HG02588 (cell line): ENCODE data around the gene DPY19L3.
"Not testable (repeated sequence)": the region's sequence is repeated elsewhere in the genome, so short reads cannot be mapped to it uniquely, and the experiment has no call there.

Source experiments
- ATAC-seq: cut with Tn5 transposase; IDR thresholded peaks from one replicate; pipeline ENCODE4 v1.9.1; 2021; ENCODE audit warnings: mild to moderate bottlenecking, moderate library complexity; ENCODE audit not compliant: unreplicated experiment

DPY19L3 gene

DNA sequence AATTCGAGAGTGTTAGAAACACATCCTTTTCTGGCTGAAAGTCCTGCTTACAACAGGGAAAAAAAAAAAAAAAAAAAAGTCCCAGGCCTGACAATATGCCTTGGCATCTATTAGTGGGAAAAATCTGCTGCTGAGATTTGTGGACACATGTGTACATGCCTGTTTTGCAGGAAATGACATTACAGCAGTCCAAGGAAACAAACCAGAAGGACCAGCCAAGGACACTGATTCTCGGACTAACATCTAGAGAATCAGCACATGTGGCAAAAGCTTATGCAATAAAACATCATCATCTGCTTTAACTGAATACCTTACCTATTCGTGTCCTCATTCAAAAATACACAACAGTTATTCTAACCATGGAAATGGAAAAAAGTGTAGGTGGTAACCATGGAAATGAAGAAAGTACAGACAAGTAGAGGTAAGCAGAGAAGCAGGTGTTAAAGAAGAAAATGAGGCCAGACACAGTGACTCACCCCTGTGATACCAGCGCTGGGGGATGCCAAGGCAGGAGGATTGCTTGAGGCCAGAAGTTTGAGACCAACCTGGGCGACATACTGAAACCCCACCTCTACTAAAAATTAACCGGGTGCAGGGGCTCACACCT lies 9.4 kb upstream of the DPY19L3 start:
- no peak for ATAC-seq

- no peak for ATAC-seq
These were observed 7.9 kb upstream of the DPY19L3 start for GRCh38 chr19:32397671-32398101.

- ATAC-seq, result no peak
These were observed 3.6 kb upstream of the DPY19L3 start for GRCh38 chr19:32401992-32402391.

DNA sequence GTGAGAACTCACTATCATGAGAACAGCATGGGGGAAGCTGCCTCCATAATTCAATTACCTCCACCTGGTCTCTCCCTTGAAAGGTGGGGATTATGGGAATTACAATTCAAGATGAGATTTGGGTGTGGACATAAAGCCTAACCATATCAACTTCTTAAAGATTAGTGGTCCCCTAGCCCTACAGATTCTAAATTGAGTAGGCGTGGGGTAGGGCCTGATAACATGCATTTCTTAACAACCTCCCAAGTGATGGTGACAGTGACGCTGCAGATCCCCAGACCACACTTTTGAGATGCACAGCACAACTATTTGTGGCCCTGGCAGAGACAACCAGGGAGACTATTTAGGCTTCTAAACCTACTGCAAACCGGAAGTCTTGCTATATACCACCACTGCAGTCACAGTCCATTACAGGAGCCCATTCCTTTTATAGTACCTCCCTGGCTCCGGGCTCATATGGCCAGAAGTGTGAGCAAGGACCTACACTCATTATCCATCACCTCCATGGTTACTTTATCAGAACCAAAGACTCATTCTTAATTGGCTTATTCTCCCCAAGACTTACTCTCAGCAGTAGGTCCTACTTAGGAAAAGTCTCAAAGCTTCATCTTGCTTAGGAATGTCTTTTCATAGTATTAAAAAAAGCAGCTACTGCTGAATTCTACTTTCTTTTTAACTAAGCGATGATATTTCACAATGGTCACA lies 2.1 kb upstream of the DPY19L3 start:
- no peak for ATAC-seq

- ATAC-seq, result no peak
These were observed 1.2 kb upstream of the DPY19L3 start for GRCh38 chr19:32404213-32404932.

GRCh38 chr19:32404933-32405430 lies 588 bp upstream of the DPY19L3 start:
- ATAC-seq, result no peak

DNA sequence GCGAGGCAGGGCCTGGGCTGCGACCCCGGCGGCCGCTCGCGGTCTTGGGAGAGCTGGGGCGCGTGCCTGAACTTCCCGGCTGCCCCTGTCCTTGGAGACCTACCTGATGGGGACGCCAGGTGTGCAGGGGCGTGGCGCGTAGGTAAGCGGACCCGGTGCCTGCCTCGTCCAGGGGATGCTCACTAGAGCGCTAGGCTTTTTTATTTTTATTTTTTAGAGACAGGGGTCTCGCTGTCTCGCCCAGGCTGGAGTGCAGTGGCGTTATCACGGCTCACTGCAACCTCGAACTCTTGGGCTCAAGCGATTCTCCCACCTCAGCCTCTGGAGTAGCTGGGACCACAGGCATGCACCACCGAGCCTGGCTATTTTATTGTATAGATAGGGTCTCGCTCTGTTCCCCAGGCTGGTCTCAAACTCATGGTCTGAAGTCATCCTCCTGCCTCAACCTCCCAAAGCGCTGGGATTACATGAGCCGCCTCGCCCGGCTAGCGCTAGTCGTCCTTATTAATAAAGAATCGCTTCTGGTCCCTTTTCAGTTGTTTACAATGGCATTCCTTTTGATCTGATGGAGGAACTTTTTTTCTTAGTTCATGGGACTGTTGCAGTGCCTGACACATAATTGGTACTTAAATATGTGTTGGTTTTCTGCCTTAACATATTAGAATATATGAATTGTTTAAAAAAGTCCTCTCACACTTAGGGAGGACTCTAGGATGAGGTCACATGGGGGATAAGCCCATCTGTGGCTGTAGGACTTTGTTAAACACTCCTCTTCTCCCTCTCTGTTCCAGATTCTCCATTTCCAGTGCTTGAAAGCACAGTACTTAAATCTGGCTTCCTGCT lies 812 bp downstream of the DPY19L3 start:
- ATAC-seq, result no peak

- ATAC-seq, result no peak
These were observed 1.7 kb downstream of the DPY19L3 start for GRCh38 chr19:32407004-32407992.

GRCh38 chr19:32415246-32415645 lies 9.7 kb downstream of the DPY19L3 start:
- ATAC-seq, result no peak

DNA sequence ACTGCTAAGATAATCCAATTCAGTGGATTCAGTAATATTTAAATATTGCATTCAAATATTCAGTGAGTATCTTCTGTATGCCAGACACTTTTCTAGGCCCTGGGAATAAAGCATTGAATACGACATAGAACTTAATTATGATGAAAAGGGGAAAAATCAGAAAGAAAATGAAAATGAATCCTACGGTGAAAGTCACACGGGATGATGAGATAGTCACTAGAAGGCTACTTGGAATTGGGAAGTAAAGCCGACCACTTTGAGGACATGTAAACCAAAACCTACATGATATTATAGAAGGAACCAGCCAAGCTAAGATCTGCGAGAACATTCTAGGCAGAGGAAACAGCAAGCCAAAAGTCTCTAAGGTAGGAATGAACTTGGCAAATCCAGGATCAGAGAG lies 10.1 kb downstream of the DPY19L3 start:
- no peak for ATAC-seq

GRCh38 chr19:32416749-32417456 lies 11.3 kb downstream of the DPY19L3 start:
- no peak for ATAC-seq

GRCh38 chr19:32418155-32418554 lies 12.6 kb downstream of the DPY19L3 start:
- ATAC-seq, result no peak

- no peak for ATAC-seq
These were observed 16.2 kb downstream of the DPY19L3 start for GRCh38 chr19:32421589-32422361.

DNA sequence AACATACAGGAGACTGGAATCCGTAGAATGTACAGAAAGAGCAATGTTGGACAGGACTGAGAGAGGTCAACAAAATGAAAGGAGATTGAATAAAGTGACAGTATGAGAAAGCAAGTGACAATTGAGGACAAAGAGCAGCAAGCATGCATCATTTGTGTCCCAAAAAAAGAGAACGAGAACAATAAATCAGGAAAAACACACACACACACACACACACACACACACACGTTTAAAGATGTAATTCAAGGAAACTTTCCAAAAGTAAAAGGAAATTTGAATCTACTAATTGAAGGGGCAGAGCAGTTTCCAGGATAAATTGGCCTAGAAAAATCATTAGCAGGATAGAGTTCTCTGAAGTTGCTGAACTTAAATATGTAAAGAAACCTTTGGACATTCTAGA lies 16.9 kb downstream of the DPY19L3 start:
- no peak for ATAC-seq

GRCh38 chr19:32423944-32424343 lies 18.4 kb downstream of the DPY19L3 start:
- not testable (repeated sequence) for ATAC-seq

GRCh38 chr19:32427536-32427935 lies 22.0 kb downstream of the DPY19L3 start:
- no peak for ATAC-seq

DNA sequence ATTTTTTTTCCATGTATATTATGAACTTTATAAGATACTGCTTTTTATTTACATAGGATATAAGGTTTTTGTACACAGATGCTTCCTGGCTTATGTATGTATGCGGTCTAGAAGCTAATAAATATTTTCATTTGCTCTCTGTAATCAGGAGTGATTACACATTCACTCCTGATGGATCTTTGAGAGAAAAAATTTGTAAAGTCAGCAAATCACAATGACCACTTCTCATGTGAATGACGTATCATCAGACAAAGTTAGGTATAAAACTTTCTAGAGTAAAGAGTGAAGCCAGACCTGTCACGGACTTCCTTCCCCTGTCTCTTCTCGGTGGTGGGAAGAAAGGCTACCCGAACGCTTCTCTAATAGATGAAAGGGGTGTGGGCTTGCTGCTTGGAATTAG lies 31.1 kb downstream of the DPY19L3 start:
- no peak for ATAC-seq

GRCh38 chr19:32437096-32437495 lies 31.5 kb downstream of the DPY19L3 start:
- no peak for ATAC-seq
